Body of pancreas (tissue), 4 donors: ENCODE results near the gene RCE1. TPM values are rescaled to one million over a fixed set of nuclear protein-coding genes. Genes with fewer than 3 reads are reported as not detected.

Experiments
- ATAC-seq: fragments of 150-250 bp; one replicate; pipeline ENCODE4 v1.9.1; 2016
- DNase-seq, 4 donors: peaks; one replicate each; pipeline ENCODE4 v3.0.0-alpha.2; 2019
- H3K27ac ChIP-seq, 4 donors: fragments of 200-600 bp; sonication (generic); 1 replicate in 3 of 4; 2 replicates in 1 of 4; pipeline versions ENCODE4 v1.5.1 to v1.6.1; 2016 to 2019; ENCODE audit warnings: mild to moderate bottlenecking in 1 of 4, mixed read lengths in 1 of 4, moderate library complexity in 1 of 4
- H3K27me3 ChIP-seq, 2 donors: fragments of 200-600 bp; sonication (generic); one replicate each; pipeline ENCODE4 v1.6.0; 2016; ENCODE audit warnings: mild to moderate bottlenecking in 1 of 2
- H3K36me3 ChIP-seq, 2 donors: fragments of 200-600 bp; sonication (generic); replicated peaks in 1 of 2; 2 replicates each; pipeline ENCODE4 v1.5.1; 2016; ENCODE audit warnings: low read depth in 2 of 2; ENCODE audit not compliant: insufficient read depth in 1 of 2
- H3K4me1 ChIP-seq: fragments of 200-600 bp; sonication (generic); one replicate; pipeline ENCODE4 v1.6.0; 2016
- H3K4me3 ChIP-seq, 2 donors: fragments of 200-600 bp; sonication (generic); 1 replicate in 1 of 2; 2 replicates in 1 of 2; pipeline ENCODE4 v1.5.1; 2016 to 2019
- H3K9me3 ChIP-seq, 3 donors: fragments of 200-600 bp; sonication (generic); 1 replicate in 2 of 3; 2 replicates in 1 of 3; pipeline ENCODE4 v1.5.1; 2016
- POLR2A ChIP-seq, 3 donors: fragments of 450-650 bp; IDR thresholded peaks; one replicate each; pipeline ENCODE4 v1.6.1; 2016; ENCODE audit warnings: antibody characterized with exemption in 3 of 3, mild to moderate bottlenecking in 2 of 3
- whole genome bisulfite sequencing, 2 donors: methylation state at CpG; one replicate each; pipeline ENCODE4 v1.1.5; 2017; 5-methylcytosine and 5-hydroxymethylcytosine counted together
- intact Hi-C: fragments of 100-400 bp; cut with DNase I; formaldehyde crosslinking; loops from one replicate; pipeline ENCODE4 v1.15.1; 2023
- total RNA-seq, 2 donors: library from RNA; depleted of rRNA; stranded (reverse); fragments of >200 nt; gene quantifications; one replicate each; pipeline ENCODE4 v1.1.0, GENCODE V29; 2016
- TF ChIP-seq, protein P1 (sequence below), 7 experiments: fragments of 450-650 bp in 4 of 7; fragments of 200-600 bp in 3 of 7; sonication (generic) in 3 of 7; IDR thresholded peaks; one replicate each; pipeline ENCODE4 v1.5.1; 2016 to 2019; ENCODE audit warnings: antibody characterized with exemption in 7 of 7

The RCE1 gene
- total RNA-seq, 2 donors from 2014 or later: 14.3 to 18.8 TPM

DNA sequence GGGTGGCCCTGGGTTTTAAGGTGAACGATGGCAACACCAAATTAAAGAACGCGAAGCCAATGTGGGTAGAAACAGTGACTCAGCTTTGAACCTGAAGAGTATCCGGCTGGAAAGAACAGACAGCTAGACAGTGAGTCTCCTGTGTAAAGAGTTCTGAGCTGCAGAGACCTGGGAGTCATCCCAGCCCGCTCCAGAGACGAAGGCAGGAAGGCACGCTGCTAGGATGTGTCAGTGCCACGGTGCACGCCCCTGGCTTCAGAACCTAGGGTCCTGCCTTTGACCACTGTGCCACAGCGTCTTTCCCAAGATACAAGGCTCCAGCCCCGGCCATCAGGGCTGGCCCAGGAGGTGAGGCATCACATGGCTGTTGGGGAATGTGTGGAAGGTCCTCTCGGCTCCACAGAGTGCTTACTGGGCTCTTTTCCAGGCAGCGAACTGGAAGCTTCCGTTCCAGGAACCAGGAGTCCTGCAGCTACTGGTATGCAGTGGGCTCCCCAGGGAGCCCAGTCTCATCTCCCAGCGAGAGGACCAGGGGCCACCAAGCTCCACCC lies 43.5 kb downstream of the RCE1 start:
- TF ChIP-seq POLR2A (IDR thresholded peaks at IDR 0.05): no peak
- TF ChIP-seq, protein P1, sequence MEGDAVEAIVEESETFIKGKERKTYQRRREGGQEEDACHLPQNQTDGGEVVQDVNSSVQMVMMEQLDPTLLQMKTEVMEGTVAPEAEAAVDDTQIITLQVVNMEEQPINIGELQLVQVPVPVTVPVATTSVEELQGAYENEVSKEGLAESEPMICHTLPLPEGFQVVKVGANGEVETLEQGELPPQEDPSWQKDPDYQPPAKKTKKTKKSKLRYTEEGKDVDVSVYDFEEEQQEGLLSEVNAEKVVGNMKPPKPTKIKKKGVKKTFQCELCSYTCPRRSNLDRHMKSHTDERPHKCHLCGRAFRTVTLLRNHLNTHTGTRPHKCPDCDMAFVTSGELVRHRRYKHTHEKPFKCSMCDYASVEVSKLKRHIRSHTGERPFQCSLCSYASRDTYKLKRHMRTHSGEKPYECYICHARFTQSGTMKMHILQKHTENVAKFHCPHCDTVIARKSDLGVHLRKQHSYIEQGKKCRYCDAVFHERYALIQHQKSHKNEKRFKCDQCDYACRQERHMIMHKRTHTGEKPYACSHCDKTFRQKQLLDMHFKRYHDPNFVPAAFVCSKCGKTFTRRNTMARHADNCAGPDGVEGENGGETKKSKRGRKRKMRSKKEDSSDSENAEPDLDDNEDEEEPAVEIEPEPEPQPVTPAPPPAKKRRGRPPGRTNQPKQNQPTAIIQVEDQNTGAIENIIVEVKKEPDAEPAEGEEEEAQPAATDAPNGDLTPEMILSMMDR (IDR thresholded peaks at IDR 0.05): no peak
- WGBS, 2 donors: 80% methylated on average over 8 to 15 of the region's 15 CpGs
- Histone ChIP-seq H3K27me3 (no peaks in the 10 kb centered on the region), H3K9me3 (no peaks in the 10 kb centered on the region), H3K27ac (no peak overlapping the region), H3K36me3 (no peaks in the 10 kb centered on the region), H3K4me3 (no peak overlapping the region), H3K4me1 (peaks cover 8% of the 10 kb centered on the region)
- intact Hi-C loops: no loop called here
- ATAC-seq: peak; percentile 33
- peak in 2 of 4 donors; percentile 32 to 41 for DNase-seq

GRCh38 chr11:66887526-66887925 lies 44.3 kb downstream of the RCE1 start:
- no peak overlapping the region for H3K27ac ChIP-seq
- 73 to 86% methylated on average over 7 to 11 of the region's 11 CpGs for WGBS, 2 donors
- intact Hi-C loops: no loop called here

GRCh38 chr11:66888282-66888681 lies 45.0 kb downstream of the RCE1 start:
- Histone ChIP-seq H3K36me3 (no peaks in the 10 kb centered on the region), H3K27ac (no peak overlapping the region), H3K4me1 (peaks cover 3% of the 10 kb centered on the region), H3K9me3 (no peaks in the 10 kb centered on the region), H3K4me3 (no peak overlapping the region), H3K27me3 (no peaks in the 10 kb centered on the region)
- no peak for TF ChIP-seq POLR2A (IDR thresholded peaks at IDR 0.05)
- TF ChIP-seq, protein P1 (IDR thresholded peaks at IDR 0.05): no peak
- DNase-seq: no peak
- WGBS, 2 donors: 83% methylated on average over 10 of the region's 10 CpGs
- ATAC-seq: no peak
- intact Hi-C loops: no loop called here

More at GRCh38 chr11:66887526-66887925, 44.3 kb downstream of the RCE1 start:
- Histone ChIP-seq H3K27me3 (no peaks in the 10 kb centered on the region), H3K4me3 (no peak overlapping the region), H3K36me3 (no peaks in the 10 kb centered on the region), H3K9me3 (no peaks in the 10 kb centered on the region), H3K4me1 (peaks cover 9% of the 10 kb centered on the region)
- no peak for ATAC-seq
- DNase-seq: no peak
- TF ChIP-seq POLR2A (IDR thresholded peaks at IDR 0.05): no peak
- TF ChIP-seq, protein P1 (IDR thresholded peaks at IDR 0.05): no peak

DNA sequence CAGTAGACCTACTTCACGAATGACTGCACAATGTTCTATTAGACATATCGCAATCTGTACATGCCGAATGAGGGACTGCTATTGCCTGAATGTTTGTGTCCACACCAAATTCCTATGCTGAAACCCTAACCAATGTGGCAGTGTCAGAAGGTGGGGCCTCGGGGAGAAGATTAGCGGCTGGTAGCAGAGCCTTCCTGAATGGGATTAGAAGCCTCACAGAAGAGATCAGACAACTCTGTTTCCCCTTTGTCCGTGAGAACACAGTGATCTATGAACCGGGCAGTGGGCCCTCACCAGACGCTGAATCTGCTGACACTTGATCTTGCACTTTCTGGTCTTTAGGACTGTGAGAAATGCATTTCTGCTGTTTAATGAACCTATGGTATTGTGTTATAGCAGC lies 46.7 kb downstream of the RCE1 start:
- no peak overlapping the region for H3K4me3 ChIP-seq
- 83 to 89% methylated on average over 8 of the region's 8 CpGs for WGBS, 2 donors
- ATAC-seq: no peak
- intact Hi-C loops: no loop called here
- H3K4me1 ChIP-seq: peaks cover 3% of the 10 kb centered on the region
- H3K27ac ChIP-seq: no peak overlapping the region
- H3K36me3 ChIP-seq: no peaks in the 10 kb centered on the region
- H3K27me3 ChIP-seq: no peaks in the 10 kb centered on the region
- DNase-seq: no peak
- TF ChIP-seq, protein P1 (IDR thresholded peaks at IDR 0.05): no peak
- TF ChIP-seq POLR2A (IDR thresholded peaks at IDR 0.05): no peak
- no peaks in the 10 kb centered on the region for H3K9me3 ChIP-seq
